HepG2 (cell line): ENCODE measurements around the gene BMPER. TPM values are rescaled to one million over a fixed set of nuclear protein-coding genes. Genes with fewer than 3 reads are reported as not detected.

Experiments used
- ATAC-seq: fragments of 200-7000 bp; cut with Tn5 transposase; 3 replicates; pipeline ENCODE4 v1.9.1; 2020; ENCODE audit warnings: mild to moderate bottlenecking, moderate library complexity
- BruUV-seq: library from RNA; stranded (reverse); fragments of 400-500 nt; replicated peaks from 2 replicates; lab custom pipeline; 2021; lab: Mats Ljungman, UMichigan
- CTCF ChIA-PET: fragments of 300-600 bp; formaldehyde crosslinking; extraction: SDS; loops from one replicate; lab custom pipeline; 2021; ENCODE audit warnings: low total read pairs, inconsistent platforms, low intra/inter-chr PET ratio; lab: Yijun Ruan, JAX
- POLR2A ChIA-PET: fragments of 350-600 bp; sonication (Branson Sonifier 250); formaldehyde crosslinking; loops from one replicate; lab custom pipeline; 2020; ENCODE audit warnings: antibody characterized with exemption, inconsistent platforms; lab: Yijun Ruan, JAX
- DNase-seq: peaks from one replicate; pipeline ENCODE4 v3.0.0-alpha.2; 2015; ENCODE audit warnings: low spot score
- FAIRE-seq: peaks from 3 replicates; lab custom pipeline; 2011; peaks lifted over from hg19 to GRCh38; lab: Jason Lieb, UNC
- H2AFZ ChIP-seq: one replicate; pipeline ENCODE4 v1.6.1; 2011; ENCODE audit warnings: low read length, inconsistent platforms
- H3K27ac ChIP-seq: fragments of 300-600 bp; 3 replicates; pipeline ENCODE4 v1.8.0; 2011; ENCODE audit warnings: mixed run types, mild to moderate bottlenecking, mixed read lengths, low read length, inconsistent platforms; ENCODE audit not compliant: insufficient read depth; ENCODE audit errors: extremely low read length
- H3K27me3 ChIP-seq, 2 experiments: fragments of 200-600 bp in 1 of 2; 2 replicates in 1 of 2; 3 replicates in 1 of 2; pipeline versions ENCODE4 v1.6.0 to v1.8.0; 2011; ENCODE audit warnings: low read length in 2 of 2, mild to moderate bottlenecking in 2 of 2, moderate library complexity in 2 of 2, inconsistent platforms in 1 of 2; ENCODE audit not compliant: insufficient read depth in 2 of 2, control insufficient read depth in 1 of 2
- H3K36me3 ChIP-seq, 2 experiments: fragments of 200-600 bp in 1 of 2; replicated peaks in 1 of 2; 2 replicates in 1 of 2; 3 replicates in 1 of 2; pipeline versions ENCODE4 v1.5.1 to v1.8.0; 2011; ENCODE audit warnings: low read length in 2 of 2, inconsistent platforms in 1 of 2; ENCODE audit not compliant: insufficient read depth in 2 of 2, control insufficient read depth in 1 of 2
- H3K4me1 ChIP-seq: 2 replicates; pipeline ENCODE4 v1.5.1; 2012; ENCODE audit warnings: low read length, inconsistent platforms; ENCODE audit not compliant: insufficient read depth
- H3K4me2 ChIP-seq: 2 replicates; pipeline ENCODE4 v1.6.0; 2011; ENCODE audit warnings: low read depth, low read length, inconsistent platforms
- H3K4me3 ChIP-seq, 3 experiments: fragments of 200-600 bp in 1 of 3; sonication (generic), shearing (Covaris generic) in 1 of 3; replicated peaks in 1 of 3; 2 replicates each; pipeline ENCODE4 v1.5.1; 2011 to 2016; ENCODE audit warnings: low read length in 3 of 3, inconsistent platforms in 2 of 3, low read depth in 2 of 3, mild to moderate bottlenecking in 2 of 3, control low read depth in 1 of 3, mixed read lengths in 1 of 3; ENCODE audit not compliant: insufficient read depth in 1 of 3
- H3K79me2 ChIP-seq: one replicate; pipeline ENCODE4 v1.6.1; 2011; ENCODE audit warnings: low read length, inconsistent platforms; ENCODE audit not compliant: insufficient read depth
- H3K9ac ChIP-seq: 2 replicates; pipeline ENCODE4 v1.6.0; 2011; ENCODE audit warnings: mild to moderate bottlenecking, low read depth, low read length, inconsistent platforms; ENCODE audit not compliant: insufficient read depth
- H3K9me3 ChIP-seq: 2 replicates; pipeline ENCODE4 v1.5.1; 2012; ENCODE audit warnings: mild to moderate bottlenecking, low read length
- H4K20me1 ChIP-seq: 2 replicates; pipeline ENCODE4 v1.6.0; 2011; ENCODE audit warnings: inconsistent platforms, mild to moderate bottlenecking, low read length, moderate library complexity; ENCODE audit not compliant: insufficient read depth
- BORCS8-MEF2B ChIP-seq: sonication (generic); formaldehyde crosslinking; IDR thresholded peaks from 2 replicates; pipeline ENCODE4 v1.8.0; 2022; ENCODE audit warnings: mild to moderate bottlenecking, missing genetic modification reagents
- CCAR2 ChIP-seq: fragments of 200-400 bp; formaldehyde crosslinking; optimal IDR thresholded peaks from 2 replicates; pipeline ENCODE3; 2018; ENCODE audit warnings: low read depth, mild to moderate bottlenecking, low read length, moderate library complexity
- GFI1 ChIP-seq: sonication (generic); formaldehyde crosslinking; IDR thresholded peaks from 2 replicates; pipeline ENCODE4 v1.5.0; 2020; ENCODE audit warnings: missing genetic modification reagents, mild to moderate bottlenecking, borderline replicate concordance
- LBX2 ChIP-seq: sonication (generic); formaldehyde crosslinking; IDR thresholded peaks from 2 replicates; pipeline ENCODE4 v1.5.0; 2020; ENCODE audit warnings: missing genetic modification reagents, mild to moderate bottlenecking, borderline replicate concordance
- NONO ChIP-seq, 2 experiments: fragments of 450-650 bp in 1 of 2; sonication (generic) in 1 of 2; formaldehyde crosslinking in 1 of 2; IDR thresholded peaks in 1 of 2; conservative IDR thresholded peaks in 1 of 2; 2 replicates each; pipeline versions ENCODE4 v1.6.1 to v1.8.0; 2017 to 2022; ENCODE audit warnings: mild to moderate bottlenecking in 1 of 2, missing genetic modification reagents in 1 of 2, moderate library complexity in 1 of 2
- SKIL ChIP-seq: sonication (generic); formaldehyde crosslinking; IDR thresholded peaks from 2 replicates; pipeline ENCODE4 v1.8.0; 2022; ENCODE audit warnings: missing genetic modification reagents, mild to moderate bottlenecking, moderate library complexity, borderline replicate concordance
- SSRP1 ChIP-seq: IDR thresholded peaks from 2 replicates; pipeline ENCODE4 v1.6.1; 2016; ENCODE audit warnings: control low read depth
- TGIF2 ChIP-seq: IDR thresholded peaks from 2 replicates; pipeline ENCODE4 v1.6.1; 2016; ENCODE audit warnings: control low read depth, missing compliant biosample characterization
- ZNF317 ChIP-seq: sonication (generic); formaldehyde crosslinking; IDR thresholded peaks from 2 replicates; pipeline ENCODE4 v1.5.0; 2020; ENCODE audit warnings: mild to moderate bottlenecking, missing genetic modification reagents
- ZNF777 ChIP-seq: sonication (generic); formaldehyde crosslinking; IDR thresholded peaks from 2 replicates; pipeline ENCODE4 v1.4.0; 2020; ENCODE audit warnings: missing genetic modification reagents
- ZNF800 ChIP-seq: sonication (generic); formaldehyde crosslinking; IDR thresholded peaks from 2 replicates; pipeline ENCODE4 v1.4.0; 2020; ENCODE audit warnings: missing genetic modification reagents
- ZSCAN22 ChIP-seq: sonication (generic); formaldehyde crosslinking; IDR thresholded peaks from 2 replicates; pipeline ENCODE4 v1.4.0; 2020; ENCODE audit warnings: mild to moderate bottlenecking, missing genetic modification reagents
- WGBS: methylation state at CpG from one replicate; pipeline ENCODE4 v1.1.6; 2017; ENCODE audit warnings: low lambda C conversion rate; 5-methylcytosine and 5-hydroxymethylcytosine counted together
- in situ Hi-C: cut with HindIII; loops from 2 replicates; pipeline ENCODE4 v1.10.0; 2017; ENCODE audit warnings: low pct_unique_long_range_greater_than_20kb; ENCODE audit not compliant: extremely low pct_ligation_motif_present
- intact Hi-C: fragments of 100-400 bp; cut with micrococcal nuclease; formaldehyde crosslinking; loops from one replicate; pipeline ENCODE4 v1.10.0; 2022; ENCODE audit not compliant: unreplicated experiment
- polyA plus RNA-seq, 8 experiments: library from polyadenylated mRNA; depleted of rRNA in 3 of 8; stranded (reverse) in 7 of 8; unstranded in 1 of 8; fragments of >200 nt; fragmentation: Illumina TruSeq in 4 of 8; extraction: Trizol in 4 of 8; gene quantifications; 2 replicates each; pipeline versions ENCODE4 v1.2.1 to v1.2.3, GENCODE V29; 2011 to 2016; ENCODE audit warnings: low read depth in 4 of 8, missing spikeins in 1 of 8, mixed read lengths in 1 of 8; ENCODE audit not compliant: insufficient read depth in 1 of 8
- total RNA-seq, 5 experiments: library from RNA; depleted of rRNA; stranded (reverse); fragments of >200 nt; fragmentation: Illumina TruSeq; extraction: Trizol; gene quantifications; 2 replicates each; pipeline ENCODE4 v1.2.3, GENCODE V29; 2016; ENCODE audit warnings: low read depth in 1 of 5

The BMPER gene
- total and polyA plus RNA-seq, 2 of the 13 experiments (the other 11 are each of a cell fraction or from before 2014, with no cell fraction given), result not detected

GRCh38 chr7:33888166-33888565 is 17.2 kb upstream of the BMPER start:
- Histone ChIP-seq H3K79me2 (no peaks in the 10 kb centered on the region), H3K36me3 (no peaks in the 10 kb centered on the region), H3K4me3 (no peak overlapping the region), H2AFZ (no peak overlapping the region), H4K20me1 (no peaks in the 10 kb centered on the region), H3K4me1 (no peaks in the 10 kb centered on the region), H3K27ac (no peak overlapping the region), H3K9me3 (no peaks in the 10 kb centered on the region), H3K4me2 (no peak overlapping the region), H3K9ac (no peak overlapping the region), H3K27me3 (peaks cover 2 to 35% of the 10 kb centered on the region in 2 experiments; a peak in 2 of 5 replicates)
- in situ Hi-C loops, result no loop called here
- TF ChIP-seq SKIL (CRISPR knock-in tag), result no peak
- TF ChIP-seq ZSCAN22, result no peak
- TF ChIP-seq CCAR2, result no peak
- TF ChIP-seq LBX2 (CRISPR knock-in tag), result no peak
- no peak for TF ChIP-seq TGIF2
- TF ChIP-seq ZNF777, result no peak
- no peak for TF ChIP-seq BORCS8-MEF2B (CRISPR knock-in tag)
- TF ChIP-seq NONO (IDR thresholded peaks at IDR 0.05), result no peak
- no peak for TF ChIP-seq NONO (CRISPR knock-in tag; conservative IDR thresholded peaks at IDR 0.05)
- TF ChIP-seq ZNF317 (CRISPR knock-in tag), result no peak
- TF ChIP-seq ZNF800 (CRISPR knock-in tag), result no peak
- no peak for TF ChIP-seq SSRP1 (CRISPR knock-in tag)
- no peak for TF ChIP-seq GFI1 (CRISPR knock-in tag)
- BruUV-seq, result no TSS peak
- WGBS, result 44% methylated on average over 4 of the region's 4 CpGs
- ATAC-seq, result no peak
- intact Hi-C loops, result no loop called here
- no peak for DNase-seq
- ChIA-PET CTCF (no interaction called here), POLR2A (no interaction called here)
- no peak for FAIRE-seq
